GM19193 (cell line): ENCODE data around the gene SLC39A8.

Experiments
- POLR2A ChIP-seq: IDR thresholded peaks from 4 replicates; pipeline ENCODE4 v1.6.1; 2011; ENCODE audit not compliant: insufficient read depth, insufficient read length; ENCODE audit errors: extremely low read depth

Gene SLC39A8

GRCh38 chr4:102227388-102227787 lies 117.9 kb downstream of the SLC39A8 start:
- no peak for TF ChIP-seq POLR2A

GRCh38 chr4:102223461-102223860 lies 121.8 kb downstream of the SLC39A8 start:
- TF ChIP-seq POLR2A = no peak

GRCh38 chr4:102222838-102223409 lies 122.4 kb downstream of the SLC39A8 start:
- TF ChIP-seq POLR2A = no peak

- TF ChIP-seq POLR2A = no peak
Measured at GRCh38 chr4:102219129-102219528, 126.2 kb downstream of the SLC39A8 start.

- TF ChIP-seq POLR2A = no peak
Measured at GRCh38 chr4:102218656-102219055, 126.6 kb downstream of the SLC39A8 start.

- TF ChIP-seq POLR2A = no peak
Measured at GRCh38 chr4:102217775-102218355, 127.4 kb downstream of the SLC39A8 start.

GRCh38 chr4:102217345-102217744 lies 127.9 kb downstream of the SLC39A8 start:
- TF ChIP-seq POLR2A = no peak

GRCh38 chr4:102216666-102217065 lies 128.6 kb downstream of the SLC39A8 start:
- TF ChIP-seq POLR2A = no peak

GRCh38 chr4:102213031-102213430 lies 132.3 kb downstream of the SLC39A8 start:
- TF ChIP-seq POLR2A = no peak
